Measurements from ENCODE around the gene ATXN1. TPM values are rescaled to one million over a fixed set of nuclear protein-coding genes. Genes with fewer than 3 reads are reported as not detected.

Gene ATXN1
- total and polyA plus RNA-seq, 2 of the 8 experiments (the other 6 are each of a cell fraction or from before 2014, with no cell fraction given), result 1.6 to 4.0 TPM

DNA sequence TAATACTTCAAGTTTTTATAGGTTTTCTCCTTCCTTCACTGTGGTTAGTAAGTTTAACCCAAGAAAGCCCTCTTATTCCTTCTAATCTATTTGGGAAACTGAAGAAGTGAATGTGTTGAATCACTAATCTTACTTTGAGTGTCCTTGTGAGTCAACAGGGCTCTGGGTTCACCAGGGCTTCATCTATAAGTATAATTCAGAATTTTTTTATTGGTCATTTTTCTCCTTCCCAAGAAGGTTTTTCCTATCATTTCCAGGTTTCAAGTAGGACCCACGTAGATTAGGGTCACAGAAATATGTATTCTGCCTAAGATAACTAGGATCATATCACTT is 191.1 kb downstream of the ATXN1 start:
- no peak overlapping the region for H2AFZ ChIP-seq (ENCODE audit: low read length)
- H3K36me3 ChIP-seq (ENCODE audit: control insufficient read depth in 2 of 4, insufficient read depth in 4 of 4, low read length in 3 of 4), result no peaks in the 10 kb centered on the region
- no peaks in the 10 kb centered on the region for H3K4me1 ChIP-seq (replicated peaks in 1 of 4; ENCODE audit: control insufficient read depth in 3 of 4, insufficient read depth in 4 of 4, low read length in 3 of 4)
- no peak overlapping the region for H2BK15ac ChIP-seq (ENCODE audit: low read length)
- ChIA-PET CTCF (ENCODE audit: partially characterized antibody) (no interaction called here), POLR2A (ENCODE audit: partially characterized antibody) (no interaction called here)
- H3K14ac ChIP-seq (ENCODE audit: insufficient read length), result no peak overlapping the region
- no peak overlapping the region for H2BK20ac ChIP-seq (ENCODE audit: low read length)
- no peak overlapping the region for H2BK12ac ChIP-seq (ENCODE audit: low read depth, low read length)
- no peak overlapping the region for H3K27ac ChIP-seq (ENCODE audit: low read depth, low read length)
- H4K5ac ChIP-seq (ENCODE audit: insufficient read length, low read depth, low read length), result no peak overlapping the region
- no peak overlapping the region for H4K8ac ChIP-seq (ENCODE audit: extremely low read depth, insufficient read depth, low read length)
- WGBS, 2 experiments (ENCODE audit: extremely low coverage in 1 of 2, insufficient coverage in 1 of 2, insufficient read length in 1 of 2, insufficient replicate concordance in 2 of 2, low coverage in 1 of 2, low lambda C conversion rate in 2 of 2, missing lambda C conversion rate in 1 of 2), result 91% methylated on average over 1 of the region's 1 CpG; no CpG with 5 or more reads in 1 of the 2 experiments
- H3K56ac ChIP-seq (replicated peaks; ENCODE audit: insufficient read length, low read depth, low read length), result no peak overlapping the region
- H3K27me3 ChIP-seq (replicated peaks in 1 of 4; ENCODE audit: control insufficient read depth in 3 of 4, extremely low read depth in 1 of 4, insufficient read depth in 3 of 4, low read length in 3 of 4), result no peaks in the 10 kb centered on the region
- H3K23ac ChIP-seq (ENCODE audit: insufficient read length), result no peak overlapping the region
- no peak overlapping the region for H2AK5ac ChIP-seq (ENCODE audit: low read depth, low read length)
- H4K20me1 ChIP-seq (replicated peaks in 1 of 2; ENCODE audit: control insufficient read depth in 1 of 2, insufficient read depth in 2 of 2, low read length in 2 of 2), result no peaks in the 10 kb centered on the region
- H3K23me2 ChIP-seq (ENCODE audit: low read depth, low read length), result no peaks in the 10 kb centered on the region
- H3K9me3 ChIP-seq (ENCODE audit: insufficient read depth in 2 of 2, low read depth in 1 of 2, low read length in 1 of 2), result no peaks in the 10 kb centered on the region
- no peaks in the 10 kb centered on the region for H3K79me1 ChIP-seq (ENCODE audit: low read depth, low read length)
- no peak overlapping the region for H3K4me2 ChIP-seq (ENCODE audit: insufficient read depth in 1 of 2, low read depth in 2 of 2, low read length in 2 of 2)
- no peaks in the 10 kb centered on the region for H3K79me2 ChIP-seq (ENCODE audit: control insufficient read depth in 1 of 2, insufficient read depth in 2 of 2, low read length in 2 of 2)
- H2BK5ac ChIP-seq (ENCODE audit: low read depth, low read length), result no peak overlapping the region
- no peak overlapping the region for H3K18ac ChIP-seq (ENCODE audit: extremely low read depth, low read length)
- no peak for DNase-seq (ENCODE audit: low read depth in 1 of 2, low spot score in 2 of 2)
- H3K4me3 ChIP-seq (ENCODE audit: extremely low read depth in 1 of 4, insufficient read depth in 2 of 4, low read depth in 3 of 4, low read length in 4 of 4), result no peak overlapping the region
- no peak overlapping the region for H4K91ac ChIP-seq (replicated peaks; ENCODE audit: insufficient read length, low read length)
- no peak overlapping the region for H3K9ac ChIP-seq (replicated peaks in 1 of 4; ENCODE audit: extremely low read depth in 1 of 4, low read depth in 3 of 4, low read length in 3 of 4)
- no peak for FAIRE-seq
- no peak overlapping the region for H3K4ac ChIP-seq (replicated peaks; ENCODE audit: insufficient read length, low read depth, low read length)
- H2BK120ac ChIP-seq (replicated peaks; ENCODE audit: low read depth, low read length), result no peak overlapping the region
- TF ChIP-seq TBP (IDR thresholded peaks at IDR 0.05; ENCODE audit: low read depth, low read length) (no peak), HDAC6 (IDR thresholded peaks at IDR 0.05; ENCODE audit: low read depth, low read length) (no peak), PHF8 (conservative IDR thresholded peaks at IDR 0.05; ENCODE audit: low read depth, low read length) (no peak), KDM4A (IDR thresholded peaks at IDR 0.05; ENCODE audit: low read depth, low read length, severe bottlenecking) (no peak), POLR2A (IDR thresholded peaks at IDR 0.05; ENCODE audit: control extremely low read depth in 1 of 2, low read depth in 2 of 2, low read length in 2 of 2) (no peak), JUN (IDR thresholded peaks at IDR 0.05; ENCODE audit: low read depth, low read length) (no peak), TEAD4 (IDR thresholded peaks at IDR 0.05; ENCODE audit: low read depth, low read length) (no peak), NRF1 (IDR thresholded peaks at IDR 0.05; ENCODE audit: low read depth, low read length) (no peak), SIN3A (conservative IDR thresholded peaks at IDR 0.05 in 1 of 2, IDR thresholded peaks at IDR 0.05 in 1 of 2; ENCODE audit: low read depth in 1 of 2, low read length in 2 of 2) (no peak), CHD2 (IDR thresholded peaks at IDR 0.05; ENCODE audit: low read length) (no peak), EP300 (IDR thresholded peaks at IDR 0.05; ENCODE audit: borderline replicate concordance in 1 of 2, low read depth in 2 of 2, low read length in 2 of 2) (no peak), CHD1 (IDR thresholded peaks at IDR 0.05; ENCODE audit: low read depth, low read length) (no peak), RBBP5 (IDR thresholded peaks at IDR 0.05; ENCODE audit: borderline replicate concordance, low read depth, low read length) (no peak)
- TF ChIP-seq, protein P1, sequence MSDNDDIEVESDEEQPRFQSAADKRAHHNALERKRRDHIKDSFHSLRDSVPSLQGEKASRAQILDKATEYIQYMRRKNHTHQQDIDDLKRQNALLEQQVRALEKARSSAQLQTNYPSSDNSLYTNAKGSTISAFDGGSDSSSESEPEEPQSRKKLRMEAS (IDR thresholded peaks at IDR 0.05), result no peak
- TF ChIP-seq, protein P2, sequence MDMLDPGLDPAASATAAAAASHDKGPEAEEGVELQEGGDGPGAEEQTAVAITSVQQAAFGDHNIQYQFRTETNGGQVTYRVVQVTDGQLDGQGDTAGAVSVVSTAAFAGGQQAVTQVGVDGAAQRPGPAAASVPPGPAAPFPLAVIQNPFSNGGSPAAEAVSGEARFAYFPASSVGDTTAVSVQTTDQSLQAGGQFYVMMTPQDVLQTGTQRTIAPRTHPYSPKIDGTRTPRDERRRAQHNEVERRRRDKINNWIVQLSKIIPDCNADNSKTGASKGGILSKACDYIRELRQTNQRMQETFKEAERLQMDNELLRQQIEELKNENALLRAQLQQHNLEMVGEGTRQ (IDR thresholded peaks at IDR 0.05; ENCODE audit: low read length), result no peak
